Activated CD4-positive, alpha-beta memory T cell treated with anti-CD3 and anti-CD28 coated beads for 36 hours (primary cell): Measurements from ENCODE around the gene IGSF9. TPM values are rescaled to one million over a fixed set of nuclear protein-coding genes. Genes with fewer than 3 reads are reported as not detected.

Source experiments
- CTCF ChIA-PET: fragments of 350-600 bp; sonication (Branson Sonifier 250); formaldehyde crosslinking; loops from one replicate; lab custom pipeline; 2021; ENCODE audit warnings: antibody characterized with exemption, inconsistent platforms; lab: Charles Lee
- POLR2A ChIA-PET: fragments of 350-600 bp; sonication (Branson Sonifier 250); formaldehyde crosslinking; loops from one replicate; lab custom pipeline; 2021; ENCODE audit warnings: antibody characterized with exemption; lab: Charles Lee
- DNase-seq: peaks from one replicate; pipeline ENCODE4 v3.0.0-alpha.2; 2020
- H3K27ac Mint-ChIP-seq: one replicate; pipeline ENCODE4 v1.8.0; 2021; ENCODE audit warnings: mixed read lengths
- H3K27me3 Mint-ChIP-seq: one replicate; pipeline ENCODE4 v1.8.0; 2021; ENCODE audit warnings: mixed read lengths
- H3K36me3 Mint-ChIP-seq: one replicate; pipeline ENCODE4 v1.8.0; 2021; ENCODE audit warnings: mixed read lengths
- H3K4me1 Mint-ChIP-seq: one replicate; pipeline ENCODE4 v1.8.0; 2021; ENCODE audit warnings: low read depth, mixed read lengths
- H3K4me3 Mint-ChIP-seq: one replicate; pipeline ENCODE4 v1.8.0; 2021; ENCODE audit warnings: mild to moderate bottlenecking, mixed read lengths
- H3K9me3 Mint-ChIP-seq: one replicate; pipeline ENCODE4 v1.8.0; 2021; ENCODE audit warnings: mixed read lengths
- intact Hi-C: fragments of 100-400 bp; cut with micrococcal nuclease; formaldehyde crosslinking; loops from one replicate; pipeline ENCODE4 v1.15.1; 2023
- total RNA-seq, 2 experiments: library from RNA; stranded (reverse); gene quantifications; one replicate each; pipeline ENCODE4 v1.2.3, GENCODE V29; 2021

IGSF9 gene
- total RNA-seq, 2 experiments from 2014 or later, result 0.05 TPM; not detected in 1

- intact Hi-C loops, result loop anchor here (5.0 to 10.0 kb wide), 5 partner anchors 175 to 910 kb away; partner anchors contain the start of genes AIM2, DCAF8, IGSF8 and SLAMF1
- peaks cover 50% of the 10 kb centered on the region for H3K4me1 Mint-ChIP-seq
- POLR2A ChIA-PET, result interaction anchor here (0.7 to 4.3 kb wide), 9 partner anchors 8 to 908 kb away, joined by 3 to 29 read pairs (median 3); partner anchors contain the start of genes AIM2 and PIGM
These were observed 22.8 kb downstream of the IGSF9 start for GRCh38 chr1:159922511-159923202.

GRCh38 chr1:159921700-159922504 is 23.5 kb downstream of the IGSF9 start:
- Mint-ChIP-seq H3K27ac (peak overlapping the region; percentile 98), H3K9me3 (no peaks in the 10 kb centered on the region), H3K4me3 (peak overlapping the region; percentile 93), H3K4me1 (peaks cover 53% of the 10 kb centered on the region), H3K27me3 (no peaks in the 10 kb centered on the region), H3K36me3 (peaks cover 61% of the 10 kb centered on the region)
- ChIA-PET CTCF (interaction anchor here (0.9 to 4.4 kb wide), 7 partner anchors 13 to 164 kb away, joined by 3 to 31 read pairs (median 4); no protein-coding TSS in a partner anchor), POLR2A (interaction anchor here (1.1 to 4.3 kb wide), 5 partner anchors 7 to 832 kb away, joined by 3 to 29 read pairs (median 3); no protein-coding TSS in a partner anchor)
- intact Hi-C loops, result loop anchor here (5.0 to 10.0 kb wide), 5 partner anchors 175 to 910 kb away; partner anchors contain the start of genes AIM2, DCAF8, IGSF8 and SLAMF1
- peak; percentile 53 for DNase-seq

More at GRCh38 chr1:159922511-159923202, 22.8 kb downstream of the IGSF9 start:
- no peaks in the 10 kb centered on the region for H3K27me3 Mint-ChIP-seq
- peaks cover 57% of the 10 kb centered on the region for H3K36me3 Mint-ChIP-seq
- CTCF ChIA-PET, result interaction anchor here (1.0 to 4.4 kb wide), 7 partner anchors 13 to 84 kb away, joined by 3 to 31 read pairs (median 4); no protein-coding TSS in a partner anchor
- peak overlapping the region; percentile 93 for H3K4me3 Mint-ChIP-seq
- DNase-seq, result peak; percentile 25
- no peaks in the 10 kb centered on the region for H3K9me3 Mint-ChIP-seq
- peak overlapping the region; percentile 98 for H3K27ac Mint-ChIP-seq

DNA sequence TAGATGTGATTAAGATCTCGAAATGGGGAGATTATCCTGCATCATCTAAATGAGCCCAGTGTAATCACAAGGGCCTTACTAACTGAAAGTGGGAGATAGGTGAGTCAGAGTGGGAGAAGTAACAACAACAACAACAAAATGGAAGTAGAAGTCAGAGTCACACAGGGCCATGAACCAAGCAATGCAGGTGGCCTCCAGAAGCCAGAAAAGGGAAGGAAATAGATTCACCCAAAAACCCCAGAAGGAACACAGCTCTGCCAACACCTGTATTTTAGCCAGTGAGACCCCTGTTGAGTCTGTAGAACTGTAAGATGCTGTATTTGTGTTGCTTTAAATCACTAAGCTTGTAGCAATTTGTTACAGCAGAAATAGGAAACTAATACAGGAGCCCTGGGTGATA is 24.2 kb downstream of the IGSF9 start:
- ChIA-PET POLR2A (interaction anchor here (1.1 to 1.4 kb wide), 2 partner anchors 340 to 832 kb away, joined by 3 read pairs; no protein-coding TSS in a partner anchor), CTCF (interaction anchor here (0.9 to 4.4 kb wide), 6 partner anchors 14 to 165 kb away, joined by 3 to 31 read pairs (median 6); no protein-coding TSS in a partner anchor)
- peak overlapping the region; percentile 98 for H3K27ac Mint-ChIP-seq
- H3K27me3 Mint-ChIP-seq, result no peaks in the 10 kb centered on the region
- intact Hi-C loops, result loop anchor here (5.0 to 10.0 kb wide), 5 partner anchors 176 to 909 kb away; partner anchors contain the start of genes AIM2, DCAF8, IGSF8 and SLAMF1
- peak overlapping the region; percentile 93 for H3K4me3 Mint-ChIP-seq
- peak; percentile 46 for DNase-seq
- no peaks in the 10 kb centered on the region for H3K9me3 Mint-ChIP-seq
- H3K36me3 Mint-ChIP-seq, result peaks cover 66% of the 10 kb centered on the region
- peaks cover 51% of the 10 kb centered on the region for H3K4me1 Mint-ChIP-seq

GRCh38 chr1:159920651-159921050 is 24.8 kb downstream of the IGSF9 start:
- ChIA-PET POLR2A (no interaction called here), CTCF (interaction anchor here (0.6 to 2.3 kb wide), 4 partner anchors 29 to 165 kb away, joined by 3 to 15 read pairs (median 4); no protein-coding TSS in a partner anchor)
- intact Hi-C loops, result loop anchor here (5.0 to 10.0 kb wide), 5 partner anchors 177 to 908 kb away; partner anchors contain the start of genes AIM2, DCAF8, IGSF8 and SLAMF1
- Mint-ChIP-seq H3K27me3 (no peaks in the 10 kb centered on the region), H3K36me3 (peaks cover 67% of the 10 kb centered on the region), H3K4me1 (peaks cover 47% of the 10 kb centered on the region), H3K4me3 (peak overlapping the region; percentile 93), H3K9me3 (no peaks in the 10 kb centered on the region), H3K27ac (peak overlapping the region; percentile 98)
- DNase-seq, result no peak

DNA sequence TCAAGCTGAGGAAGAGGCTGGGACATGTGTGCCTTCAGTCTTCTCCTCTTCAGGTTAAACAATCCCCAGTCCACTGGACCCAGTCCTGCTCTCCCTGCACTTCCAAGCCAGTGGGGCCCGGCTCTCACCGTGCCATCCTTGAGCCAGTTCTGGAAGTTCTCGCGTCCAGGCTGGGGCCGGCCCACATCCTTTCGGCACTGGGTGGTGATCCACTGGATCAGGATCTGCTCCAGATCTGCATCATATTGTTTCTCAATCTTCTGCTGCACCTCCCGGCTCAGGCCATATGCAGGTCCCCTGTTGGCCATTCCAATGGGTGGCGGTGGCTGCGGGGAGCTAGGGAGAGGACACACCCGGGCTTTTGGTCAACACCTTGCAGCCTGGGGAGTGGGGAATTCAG is 25.2 kb downstream of the IGSF9 start:
- H3K4me1 Mint-ChIP-seq, result peaks cover 47% of the 10 kb centered on the region
- intact Hi-C loops, result loop anchor here (5.0 to 10.0 kb wide), 5 partner anchors 177 to 908 kb away; partner anchors contain the start of genes AIM2, DCAF8, IGSF8 and SLAMF1
- H3K9me3 Mint-ChIP-seq, result no peaks in the 10 kb centered on the region
- DNase-seq, result no peak
- H3K27me3 Mint-ChIP-seq, result no peaks in the 10 kb centered on the region
- ChIA-PET POLR2A (no interaction called here), CTCF (interaction anchor here (0.6 to 2.3 kb wide), 2 partner anchors 28 to 88 kb away, joined by 4 to 15 read pairs; no protein-coding TSS in a partner anchor)
- H3K27ac Mint-ChIP-seq, result no peak overlapping the region
- peaks cover 65% of the 10 kb centered on the region for H3K36me3 Mint-ChIP-seq
- no peak overlapping the region for H3K4me3 Mint-ChIP-seq

- no peak for DNase-seq
- ChIA-PET CTCF (no interaction called here), POLR2A (no interaction called here)
- Mint-ChIP-seq H3K27me3 (no peaks in the 10 kb centered on the region), H3K4me1 (peaks cover 50% of the 10 kb centered on the region), H3K36me3 (peaks cover 64% of the 10 kb centered on the region), H3K9me3 (no peaks in the 10 kb centered on the region), H3K27ac (peak overlapping the region; percentile 7), H3K4me3 (no peak overlapping the region)
- intact Hi-C loops, result no loop called here
These were observed 26.1 kb downstream of the IGSF9 start for GRCh38 chr1:159919236-159919865.

GRCh38 chr1:159918352-159919200 is 26.8 kb downstream of the IGSF9 start:
- CTCF ChIA-PET, result interaction anchor here (0.8 to 1.0 kb wide), 2 partner anchors 17 to 27 kb away, joined by 3 read pairs; partner anchors contain the start of gene IGSF9
- H3K27ac Mint-ChIP-seq, result peak overlapping the region; percentile 63
- peaks cover 57% of the 10 kb centered on the region for H3K4me1 Mint-ChIP-seq
- H3K36me3 Mint-ChIP-seq, result peaks cover 57% of the 10 kb centered on the region
- H3K27me3 Mint-ChIP-seq, result no peaks in the 10 kb centered on the region
- H3K4me3 Mint-ChIP-seq, result no peak overlapping the region
- POLR2A ChIA-PET, result no interaction called here
- no peak for DNase-seq
- H3K9me3 Mint-ChIP-seq, result no peaks in the 10 kb centered on the region
- intact Hi-C loops, result no loop called here

- peak overlapping the region; percentile 63 for H3K27ac Mint-ChIP-seq
- H3K27me3 Mint-ChIP-seq, result no peaks in the 10 kb centered on the region
- peaks cover 57% of the 10 kb centered on the region for H3K4me1 Mint-ChIP-seq
- CTCF ChIA-PET, result interaction anchor here (0.8 to 1.0 kb wide), 2 partner anchors 18 to 119 kb away, joined by 3 to 4 read pairs; no protein-coding TSS in a partner anchor
- DNase-seq, result no peak
- no peak overlapping the region for H3K4me3 Mint-ChIP-seq
- H3K9me3 Mint-ChIP-seq, result no peaks in the 10 kb centered on the region
- peaks cover 52% of the 10 kb centered on the region for H3K36me3 Mint-ChIP-seq
- POLR2A ChIA-PET, result no interaction called here
- intact Hi-C loops, result no loop called here
These were observed 27.7 kb downstream of the IGSF9 start for GRCh38 chr1:159917533-159918351.

DNA sequence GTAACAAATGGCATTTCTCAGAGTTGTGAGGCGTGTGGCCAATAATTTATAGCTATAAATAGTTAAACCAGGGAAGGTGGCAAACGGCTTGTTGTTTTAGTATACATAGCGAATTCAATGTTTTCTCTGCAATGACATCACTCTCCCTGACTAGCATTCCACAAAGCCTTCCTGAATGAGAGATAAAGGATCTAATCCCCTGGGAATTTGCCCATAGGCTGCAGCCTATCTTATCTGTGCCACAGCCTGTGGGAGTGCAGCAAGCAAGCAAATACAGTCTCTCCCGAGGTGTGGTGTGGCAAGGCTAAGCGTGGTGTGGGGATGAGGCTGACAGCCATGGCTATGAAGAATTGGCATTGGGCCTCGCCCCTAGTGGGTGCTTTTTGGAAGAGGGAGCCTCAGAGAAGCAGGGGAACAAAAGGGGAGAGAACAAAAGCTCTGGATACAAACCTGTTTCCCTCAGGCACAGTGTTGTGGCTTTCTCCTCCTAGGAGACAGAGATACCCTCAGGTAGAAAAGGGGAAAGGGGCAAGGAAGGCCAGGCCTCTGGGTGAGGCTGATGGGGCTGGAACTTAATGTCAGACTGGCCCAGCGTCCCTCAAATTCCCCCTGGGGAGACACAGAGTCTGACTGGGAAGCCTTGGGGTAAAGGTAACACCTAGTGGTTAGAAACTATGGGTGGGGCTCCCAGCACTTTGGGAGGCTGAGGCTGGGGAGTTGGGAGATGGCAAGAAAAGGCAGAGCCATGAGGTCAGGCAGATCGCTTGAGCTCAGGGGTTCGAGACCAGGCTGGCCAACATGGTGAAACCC is 29.0 kb downstream of the IGSF9 start:
- Mint-ChIP-seq H3K27ac (peak overlapping the region; percentile 16), H3K36me3 (peaks cover 45% of the 10 kb centered on the region)

More for the DNA sequence above, 29.0 kb downstream of the IGSF9 start:
- ChIA-PET POLR2A (interaction anchor here (3.7 kb wide), 1 partner anchor 7 kb away, joined by 29 read pairs; the partner anchor contains the start of gene TAGLN2), CTCF (no interaction called here)
- no peak overlapping the region for H3K4me3 Mint-ChIP-seq
- H3K27me3 Mint-ChIP-seq, result no peaks in the 10 kb centered on the region
- intact Hi-C loops, result no loop called here
- H3K9me3 Mint-ChIP-seq, result no peaks in the 10 kb centered on the region
- H3K4me1 Mint-ChIP-seq, result peaks cover 57% of the 10 kb centered on the region
- no peak for DNase-seq
